GM15510 (cell line): Measurements from ENCODE around the gene NIFK.

Experiments
- POLR2A ChIP-seq: IDR thresholded peaks from 3 replicates; pipeline ENCODE4 v1.6.1; 2011; ENCODE audit warnings: borderline replicate concordance; ENCODE audit not compliant: insufficient read length; ENCODE audit errors: extremely low read depth

NIFK gene

DNA sequence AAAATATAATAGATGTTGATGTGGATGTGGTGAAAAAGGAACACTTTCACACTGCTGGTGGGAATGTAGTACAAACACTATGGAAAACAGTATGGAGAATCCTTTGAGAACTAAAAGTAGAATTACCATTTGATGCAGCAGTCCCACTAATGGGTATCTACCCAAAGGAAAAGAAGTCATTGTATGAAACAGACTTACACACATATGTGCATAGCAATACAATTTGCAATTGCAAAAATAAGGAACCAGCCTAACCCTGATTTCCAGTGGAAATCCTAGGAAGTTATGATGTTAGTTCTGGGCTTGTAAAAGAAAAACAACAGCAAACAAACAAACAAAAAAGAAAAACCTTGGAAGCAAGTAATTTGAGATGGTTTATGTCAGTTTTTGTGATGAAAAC, 58.8 kb downstream of the NIFK start:
- no peak for TF ChIP-seq POLR2A
